HepG2 (cell line): ENCODE data around the gene COX4I2. TPM values are rescaled to one million over a fixed set of nuclear protein-coding genes. Genes with fewer than 3 reads are reported as not detected.

Experiments used
- CENPT ChIP-seq: sonication (generic); formaldehyde crosslinking; IDR thresholded peaks from 2 replicates; pipeline ENCODE4 v1.8.0; 2022; ENCODE audit warnings: low read depth, mild to moderate bottlenecking, moderate library complexity, missing genetic modification reagents
- HNRNPUL1 ChIP-seq: fragments of 200-400 bp; formaldehyde crosslinking; IDR thresholded peaks from 2 replicates; pipeline ENCODE4 v1.6.1; 2017; ENCODE audit warnings: low read depth, mild to moderate bottlenecking, low read length, moderate library complexity
- KDM5B ChIP-seq: sonication (generic); formaldehyde crosslinking; IDR thresholded peaks from 2 replicates; pipeline ENCODE4 v1.4.0; 2020; ENCODE audit warnings: missing genetic modification reagents, mild to moderate bottlenecking, borderline replicate concordance
- KLF6 ChIP-seq: IDR thresholded peaks from 2 replicates; pipeline ENCODE4 v1.8.0; 2016; ENCODE audit warnings: missing biosample characterization, missing genetic modification reagents
- MNT ChIP-seq: fragments of 450-650 bp; IDR thresholded peaks from 2 replicates; pipeline ENCODE4 v1.6.1; 2016
- SALL1 ChIP-seq: sonication (generic); formaldehyde crosslinking; IDR thresholded peaks from 2 replicates; pipeline ENCODE4 v1.8.0; 2022; ENCODE audit warnings: mild to moderate bottlenecking, missing genetic modification reagents
- SSRP1 ChIP-seq: IDR thresholded peaks from 2 replicates; pipeline ENCODE4 v1.6.1; 2016; ENCODE audit warnings: control low read depth
- TFDP2 ChIP-seq: sonication (generic); formaldehyde crosslinking; IDR thresholded peaks from 2 replicates; pipeline ENCODE4 v1.4.0; 2020; ENCODE audit warnings: missing genetic modification reagents
- ZFYVE20 ChIP-seq: sonication (generic); formaldehyde crosslinking; IDR thresholded peaks from 2 replicates; pipeline ENCODE4 v1.8.0; 2023; ENCODE audit warnings: low read depth, mild to moderate bottlenecking, moderate library complexity, missing genetic modification reagents, borderline replicate concordance
- ZNF343 ChIP-seq: sonication (generic); formaldehyde crosslinking; IDR thresholded peaks from 2 replicates; pipeline ENCODE4 v1.4.0; 2020; ENCODE audit warnings: mild to moderate bottlenecking, missing genetic modification reagents
- ZNF580 ChIP-seq: IDR thresholded peaks from 2 replicates; pipeline ENCODE4 v1.6.1; 2016; ENCODE audit warnings: low read depth, borderline replicate concordance
- ZNF660 ChIP-seq: sonication (generic); formaldehyde crosslinking; IDR thresholded peaks from 2 replicates; pipeline ENCODE4 v1.5.1; 2020; ENCODE audit warnings: mild to moderate bottlenecking, low read depth, missing genetic modification reagents, borderline replicate concordance
- ZNF746 ChIP-seq: sonication (generic); formaldehyde crosslinking; IDR thresholded peaks from 2 replicates; pipeline ENCODE4 v1.8.0; 2022; ENCODE audit warnings: mild to moderate bottlenecking, missing genetic modification reagents
- polyA plus RNA-seq, 8 experiments: library from polyadenylated mRNA; depleted of rRNA in 3 of 8; stranded (reverse) in 7 of 8; unstranded in 1 of 8; fragments of >200 nt; fragmentation: Illumina TruSeq in 4 of 8; extraction: Trizol in 4 of 8; gene quantifications; 2 replicates each; pipeline versions ENCODE4 v1.2.1 to v1.2.3, GENCODE V29; 2011 to 2016; ENCODE audit warnings: low read depth in 4 of 8, missing spikeins in 1 of 8, mixed read lengths in 1 of 8; ENCODE audit not compliant: insufficient read depth in 1 of 8
- total RNA-seq, 5 experiments: library from RNA; depleted of rRNA; stranded (reverse); fragments of >200 nt; fragmentation: Illumina TruSeq; extraction: Trizol; gene quantifications; 2 replicates each; pipeline ENCODE4 v1.2.3, GENCODE V29; 2016; ENCODE audit warnings: low read depth in 1 of 5
- TF ChIP-seq, protein P1 (sequence below): IDR thresholded peaks from 2 replicates; pipeline ENCODE4 v1.6.1; 2012; ENCODE audit warnings: low read length, improper control_type of control experiment
- TF ChIP-seq, protein P2 (sequence below), 2 experiments: sonication (generic) in 1 of 2; formaldehyde crosslinking in 1 of 2; IDR thresholded peaks; 2 replicates each; pipeline versions ENCODE4 v1.4.0 to v1.6.1; 2018 to 2020; ENCODE audit warnings: missing genetic modification reagents in 2 of 2, borderline replicate concordance in 1 of 2, low read depth in 1 of 2, mild to moderate bottlenecking in 1 of 2, missing biosample characterization in 1 of 2
- TF ChIP-seq, protein P3 (sequence below): sonication (generic); formaldehyde crosslinking; IDR thresholded peaks from 2 replicates; pipeline ENCODE4 v1.4.0; 2020; ENCODE audit warnings: missing genetic modification reagents

The COX4I2 gene
- total and polyA plus RNA-seq, 2 of the 13 experiments (the other 11 are each of a cell fraction or from before 2014, with no cell fraction given): 1.1 TPM; not detected in 1

- TF ChIP-seq TFDP2 (peak; percentile 30; the same call in 1 of the 2 replicates), ZNF343 (CRISPR knock-in tag) (0 out of 2 replicates have a peak, but pooled peaks have one; percentile 19), ZNF580 (CRISPR knock-in tag) (no peak), ZFYVE20 (CRISPR knock-in tag) (no peak), KLF6 (CRISPR knock-in tag) (no peak), KDM5B (CRISPR knock-in tag) (no peak), ZNF660 (CRISPR knock-in tag) (no peak), SSRP1 (CRISPR knock-in tag) (peak; percentile 73; the same call in 1 of the 2 replicates), HNRNPUL1 (no peak), SALL1 (CRISPR knock-in tag) (peak; percentile 73), ZNF746 (CRISPR knock-in tag) (no peak), MNT (no peak), CENPT (CRISPR knock-in tag) (no peak)
- TF ChIP-seq, protein P1, sequence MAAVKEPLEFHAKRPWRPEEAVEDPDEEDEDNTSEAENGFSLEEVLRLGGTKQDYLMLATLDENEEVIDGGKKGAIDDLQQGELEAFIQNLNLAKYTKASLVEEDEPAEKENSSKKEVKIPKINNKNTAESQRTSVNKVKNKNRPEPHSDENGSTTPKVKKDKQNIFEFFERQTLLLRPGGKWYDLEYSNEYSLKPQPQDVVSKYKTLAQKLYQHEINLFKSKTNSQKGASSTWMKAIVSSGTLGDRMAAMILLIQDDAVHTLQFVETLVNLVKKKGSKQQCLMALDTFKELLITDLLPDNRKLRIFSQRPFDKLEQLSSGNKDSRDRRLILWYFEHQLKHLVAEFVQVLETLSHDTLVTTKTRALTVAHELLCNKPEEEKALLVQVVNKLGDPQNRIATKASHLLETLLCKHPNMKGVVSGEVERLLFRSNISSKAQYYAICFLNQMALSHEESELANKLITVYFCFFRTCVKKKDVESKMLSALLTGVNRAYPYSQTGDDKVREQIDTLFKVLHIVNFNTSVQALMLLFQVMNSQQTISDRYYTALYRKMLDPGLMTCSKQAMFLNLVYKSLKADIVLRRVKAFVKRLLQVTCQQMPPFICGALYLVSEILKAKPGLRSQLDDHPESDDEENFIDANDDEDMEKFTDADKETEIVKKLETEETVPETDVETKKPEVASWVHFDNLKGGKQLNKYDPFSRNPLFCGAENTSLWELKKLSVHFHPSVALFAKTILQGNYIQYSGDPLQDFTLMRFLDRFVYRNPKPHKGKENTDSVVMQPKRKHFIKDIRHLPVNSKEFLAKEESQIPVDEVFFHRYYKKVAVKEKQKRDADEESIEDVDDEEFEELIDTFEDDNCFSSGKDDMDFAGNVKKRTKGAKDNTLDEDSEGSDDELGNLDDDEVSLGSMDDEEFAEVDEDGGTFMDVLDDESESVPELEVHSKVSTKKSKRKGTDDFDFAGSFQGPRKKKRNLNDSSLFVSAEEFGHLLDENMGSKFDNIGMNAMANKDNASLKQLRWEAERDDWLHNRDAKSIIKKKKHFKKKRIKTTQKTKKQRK: no peak
- TF ChIP-seq, protein P2, sequence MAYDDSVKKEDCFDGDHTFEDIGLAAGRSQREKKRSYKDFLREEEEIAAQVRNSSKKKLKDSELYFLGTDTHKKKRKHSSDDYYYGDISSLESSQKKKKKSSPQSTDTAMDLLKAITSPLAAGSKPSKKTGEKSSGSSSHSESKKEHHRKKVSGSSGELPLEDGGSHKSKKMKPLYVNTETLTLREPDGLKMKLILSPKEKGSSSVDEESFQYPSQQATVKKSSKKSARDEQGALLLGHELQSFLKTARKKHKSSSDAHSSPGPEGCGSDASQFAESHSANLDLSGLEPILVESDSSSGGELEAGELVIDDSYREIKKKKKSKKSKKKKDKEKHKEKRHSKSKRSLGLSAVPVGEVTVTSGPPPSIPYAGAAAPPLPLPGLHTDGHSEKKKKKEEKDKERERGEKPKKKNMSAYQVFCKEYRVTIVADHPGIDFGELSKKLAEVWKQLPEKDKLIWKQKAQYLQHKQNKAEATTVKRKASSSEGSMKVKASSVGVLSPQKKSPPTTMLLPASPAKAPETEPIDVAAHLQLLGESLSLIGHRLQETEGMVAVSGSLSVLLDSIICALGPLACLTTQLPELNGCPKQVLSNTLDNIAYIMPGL (CRISPR knock-in tag; IDR thresholded peaks at IDR 0.05; ENCODE audit: borderline replicate concordance in 1 of 2, low read depth in 1 of 2): peak in 1 of 2 experiments; percentile 42; a peak in 1 of 4 replicates
- TF ChIP-seq, protein P3, sequence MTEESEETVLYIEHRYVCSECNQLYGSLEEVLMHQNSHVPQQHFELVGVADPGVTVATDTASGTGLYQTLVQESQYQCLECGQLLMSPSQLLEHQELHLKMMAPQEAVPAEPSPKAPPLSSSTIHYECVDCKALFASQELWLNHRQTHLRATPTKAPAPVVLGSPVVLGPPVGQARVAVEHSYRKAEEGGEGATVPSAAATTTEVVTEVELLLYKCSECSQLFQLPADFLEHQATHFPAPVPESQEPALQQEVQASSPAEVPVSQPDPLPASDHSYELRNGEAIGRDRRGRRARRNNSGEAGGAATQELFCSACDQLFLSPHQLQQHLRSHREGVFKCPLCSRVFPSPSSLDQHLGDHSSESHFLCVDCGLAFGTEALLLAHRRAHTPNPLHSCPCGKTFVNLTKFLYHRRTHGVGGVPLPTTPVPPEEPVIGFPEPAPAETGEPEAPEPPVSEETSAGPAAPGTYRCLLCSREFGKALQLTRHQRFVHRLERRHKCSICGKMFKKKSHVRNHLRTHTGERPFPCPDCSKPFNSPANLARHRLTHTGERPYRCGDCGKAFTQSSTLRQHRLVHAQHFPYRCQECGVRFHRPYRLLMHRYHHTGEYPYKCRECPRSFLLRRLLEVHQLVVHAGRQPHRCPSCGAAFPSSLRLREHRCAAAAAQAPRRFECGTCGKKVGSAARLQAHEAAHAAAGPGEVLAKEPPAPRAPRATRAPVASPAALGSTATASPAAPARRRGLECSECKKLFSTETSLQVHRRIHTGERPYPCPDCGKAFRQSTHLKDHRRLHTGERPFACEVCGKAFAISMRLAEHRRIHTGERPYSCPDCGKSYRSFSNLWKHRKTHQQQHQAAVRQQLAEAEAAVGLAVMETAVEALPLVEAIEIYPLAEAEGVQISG (CRISPR knock-in tag): no peak
Observed at GRCh38 chr20:31678389-31679356, 41.0 kb downstream of the COX4I2 start (continued).
